Stimulated activated CD4-positive, alpha-beta T cell treated with anti-CD3 and anti-CD28 coated beads, TNF-alpha, amount 100 ng/mL, for 4 hours (primary cell): ENCODE results near the gene LRRC23.

ENCODE experiments used
- DNase-seq, 3 experiments: peaks; one replicate each; pipeline ENCODE4 v3.0.0-alpha.2; 2020; ENCODE audit warnings: low read depth in 3 of 3

LRRC23 gene

DNA sequence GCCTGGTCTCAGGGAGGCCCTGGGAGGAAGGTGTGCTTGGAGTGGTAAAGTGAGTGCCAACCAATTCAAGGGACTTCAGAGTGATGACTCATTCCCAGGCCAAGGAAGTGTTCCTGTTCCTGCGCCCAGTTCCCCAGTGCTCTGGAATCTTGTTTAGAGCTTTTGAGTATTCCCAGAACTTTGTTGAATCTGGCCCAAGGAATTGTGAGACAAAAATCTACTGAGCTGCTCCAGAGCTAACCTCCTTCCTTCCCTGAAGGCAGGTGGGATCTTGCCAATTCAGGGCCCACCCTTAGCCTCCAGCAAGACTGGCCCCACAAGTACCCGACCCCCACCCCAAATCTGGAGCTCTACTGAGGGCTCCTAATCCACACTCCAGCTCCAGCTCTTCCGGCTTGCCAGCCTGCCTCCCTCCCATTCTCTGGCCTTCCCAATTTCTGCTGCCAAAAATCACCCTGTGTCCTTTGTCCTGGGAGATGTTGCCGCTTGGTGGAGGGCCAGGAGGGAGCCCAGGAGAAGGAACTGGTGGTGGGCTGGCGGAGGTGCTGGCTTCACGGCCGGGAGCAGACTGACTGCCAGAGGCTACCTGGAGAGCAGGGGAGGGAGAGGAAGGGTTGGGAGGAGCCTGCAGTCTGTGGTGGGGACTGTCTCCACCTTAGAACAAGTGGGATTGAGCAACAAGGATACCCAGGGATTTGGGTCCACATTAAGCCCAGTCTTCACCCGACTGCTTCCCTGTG lies 21.1 kb downstream of the LRRC23 start:
- no peak for DNase-seq

DNA sequence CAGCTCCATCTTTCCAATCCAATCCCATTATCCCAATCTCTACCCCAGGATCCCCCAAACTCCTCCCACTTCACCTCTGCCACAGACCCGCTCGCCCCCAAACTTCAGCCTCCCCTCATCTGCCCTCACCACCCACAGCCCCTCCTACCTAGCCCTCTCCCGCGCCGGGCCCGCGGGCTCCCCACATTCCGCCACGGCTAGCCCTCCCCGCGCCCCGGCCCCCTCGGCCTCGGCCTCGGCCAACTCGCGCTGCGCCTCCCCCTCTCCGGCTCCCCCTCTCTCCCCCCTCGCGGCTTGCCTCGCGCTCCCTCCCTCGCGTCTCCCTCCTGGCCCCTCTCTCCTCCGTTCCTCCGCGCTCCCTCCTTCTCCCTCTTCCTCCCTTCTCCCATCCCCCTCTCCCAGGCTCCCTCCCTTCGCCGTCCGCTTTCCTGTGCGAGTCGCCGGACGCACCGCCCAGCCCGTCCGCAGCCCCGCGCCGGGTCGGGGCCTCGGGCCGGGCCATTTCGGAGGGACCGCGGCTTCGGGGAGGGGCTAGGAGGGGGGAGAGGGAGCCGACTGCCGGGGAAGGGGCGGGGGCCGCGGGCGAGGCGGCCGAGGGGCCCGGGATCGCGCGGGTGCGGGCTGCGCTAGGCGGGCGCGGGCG lies 22.9 kb downstream of the LRRC23 start, which contains the start of gene ATN1:
TSS of gene ATN1 (plus strand) at position 581 of the 643 bp plus-strand sequence. CDS start 6,043 bp downstream, outside the sequence.
- peak in 1 of 3 experiments; percentile 47 for DNase-seq

DNA sequence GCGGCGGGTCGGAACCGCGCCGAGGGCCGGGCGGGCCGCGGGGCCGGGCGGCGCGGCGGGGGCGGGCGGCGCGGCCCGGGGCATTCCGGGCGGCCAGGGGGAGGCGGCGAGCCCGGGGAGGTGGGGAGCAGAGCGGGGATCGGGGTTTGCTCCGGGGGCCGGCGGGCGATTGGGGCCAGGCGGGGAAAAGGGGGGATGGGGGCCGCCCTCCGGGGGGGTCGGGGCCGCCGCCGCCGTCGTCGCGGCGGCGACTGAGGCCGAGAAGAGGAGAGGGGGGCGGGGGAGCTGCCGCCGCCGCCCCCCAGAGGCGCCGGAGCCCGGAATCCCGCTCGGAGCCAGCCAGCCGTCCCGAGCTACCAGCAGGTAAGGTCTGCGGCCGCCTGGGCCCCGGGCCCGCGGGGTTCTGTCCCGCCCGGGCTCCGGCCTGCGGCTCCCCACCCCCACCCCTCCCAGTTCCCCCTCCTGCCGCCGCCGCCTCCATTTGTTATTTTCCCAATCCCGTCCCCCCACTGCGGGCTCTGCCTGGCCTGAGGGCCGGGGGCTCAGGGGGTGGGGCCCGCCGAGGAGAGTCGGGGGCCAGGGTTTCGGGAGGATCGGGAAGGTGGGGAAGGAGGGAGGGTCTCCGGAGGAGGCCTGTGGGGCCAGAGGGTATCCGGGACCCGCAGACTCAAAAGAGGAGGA lies 23.5 kb downstream of the LRRC23 start:
- no peak for DNase-seq

DNA sequence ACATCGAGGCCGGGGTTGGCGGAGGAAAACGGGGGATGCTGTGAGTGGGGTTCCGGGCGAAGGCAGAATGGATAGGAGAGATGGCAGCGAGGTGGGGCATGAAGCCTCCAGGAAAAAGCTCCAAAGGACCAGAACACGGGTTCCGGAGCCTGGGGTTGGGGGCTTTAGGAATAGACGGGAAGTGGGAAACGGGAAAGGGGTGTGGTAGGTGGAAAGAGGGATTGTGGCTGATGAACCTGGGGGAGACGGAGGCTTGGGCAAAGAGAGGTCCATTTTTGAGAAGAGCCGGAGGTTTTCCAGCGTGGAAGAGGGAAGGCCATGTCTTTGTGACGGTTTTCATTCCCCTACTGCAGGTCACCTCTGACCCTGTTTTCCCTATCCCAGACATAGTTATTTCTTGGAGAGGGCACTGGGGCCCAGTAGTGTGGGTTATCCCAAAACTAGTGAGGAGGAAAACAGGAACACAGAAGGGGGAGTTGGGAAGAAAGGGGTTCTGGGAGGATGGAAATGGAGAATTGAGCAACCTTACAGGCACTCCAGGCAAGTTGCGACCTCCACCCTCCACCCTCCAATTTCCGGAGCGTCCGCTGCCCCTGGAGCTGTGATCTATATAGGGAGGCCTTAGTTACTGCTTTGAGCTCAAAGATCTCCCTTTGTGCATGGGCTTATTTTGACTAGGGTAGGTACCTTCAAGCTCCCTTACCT lies 24.2 kb downstream of the LRRC23 start:
- DNase-seq: no peak

DNA sequence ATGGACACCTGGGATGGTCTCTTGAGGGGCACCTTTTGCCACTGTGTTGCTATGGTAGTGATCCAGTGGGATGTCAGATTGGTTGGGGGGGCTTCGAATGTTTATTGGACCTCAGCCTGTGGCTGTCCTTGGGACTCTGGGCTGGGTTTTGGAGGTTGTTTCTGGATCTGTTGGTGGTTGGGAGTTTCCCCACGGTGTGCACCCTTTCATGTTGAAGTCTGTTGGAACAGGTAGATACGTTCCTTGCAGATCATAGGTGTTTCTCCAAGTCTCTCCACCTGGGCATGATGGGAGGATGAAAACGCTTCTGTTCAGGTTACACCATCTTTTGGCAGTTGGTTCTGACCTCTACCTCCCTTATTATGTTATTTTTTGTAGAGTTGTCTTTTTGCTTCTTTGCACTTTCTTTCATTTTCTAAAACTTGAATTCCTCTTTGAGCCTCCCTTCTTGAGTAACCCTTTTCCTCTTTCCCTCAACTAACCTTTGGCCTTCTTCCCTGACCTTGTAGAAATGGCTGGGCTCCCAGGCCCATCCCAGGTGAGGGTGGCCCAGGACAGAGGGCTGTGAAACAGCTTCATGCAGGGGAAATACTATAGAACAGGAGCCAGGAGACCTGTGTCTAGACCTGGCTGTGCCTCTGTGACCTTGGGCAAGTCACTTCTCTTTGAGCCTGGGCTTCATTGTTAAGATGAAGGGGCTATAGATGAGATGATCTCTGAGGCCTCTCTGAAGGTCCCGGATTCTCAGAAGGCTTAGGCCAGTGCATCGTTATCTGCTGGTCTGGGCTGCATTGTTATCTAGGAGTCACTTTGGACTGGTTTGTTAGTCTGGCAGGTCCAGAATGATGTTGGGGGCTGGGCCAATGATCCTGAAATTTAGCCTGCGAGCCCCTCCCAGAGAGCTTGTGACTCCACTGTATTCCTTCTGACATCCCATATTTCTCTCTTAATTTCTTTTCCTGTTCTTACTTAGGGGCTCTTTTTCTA lies 25.1 kb downstream of the LRRC23 start:
- DNase-seq: no peak

DNA sequence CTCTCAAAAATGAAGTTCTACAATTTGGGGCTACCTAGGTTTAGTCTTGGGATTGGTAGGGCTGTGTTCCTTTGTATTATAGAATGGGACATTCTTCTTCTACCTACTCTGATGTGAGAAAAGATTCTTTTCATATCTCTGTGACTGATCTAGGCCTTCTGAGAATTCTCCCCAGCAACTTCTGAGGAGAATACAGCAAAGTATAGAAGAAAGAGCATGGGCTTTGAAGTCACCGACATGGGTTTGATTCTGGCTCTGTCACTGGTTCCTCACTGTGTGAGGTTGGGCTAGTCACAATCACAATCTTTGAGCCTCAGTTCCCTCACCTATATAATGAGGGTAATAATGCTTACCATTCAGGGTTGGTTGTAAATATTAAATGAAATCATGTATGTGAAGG lies 28.1 kb downstream of the LRRC23 start:
- no peak for DNase-seq

DNA sequence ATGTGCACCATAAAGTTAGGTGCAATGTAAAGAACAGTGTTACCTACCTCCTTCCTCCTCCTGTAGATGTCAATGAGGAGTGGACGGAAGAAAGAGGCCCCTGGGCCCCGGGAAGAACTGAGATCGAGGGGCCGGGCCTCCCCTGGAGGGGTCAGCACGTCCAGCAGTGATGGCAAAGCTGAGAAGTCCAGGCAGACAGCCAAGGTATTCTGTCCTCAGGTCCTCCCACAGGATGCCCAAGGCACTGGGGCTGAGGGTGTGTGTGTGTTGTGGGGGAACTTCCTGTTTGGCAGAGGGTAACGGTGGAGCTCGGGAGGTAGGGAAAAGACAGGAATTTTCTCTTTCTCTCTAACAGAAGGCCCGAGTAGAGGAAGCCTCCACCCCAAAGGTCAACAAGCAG lies 29.5 kb downstream of the LRRC23 start:
- DNase-seq: no peak

DNA sequence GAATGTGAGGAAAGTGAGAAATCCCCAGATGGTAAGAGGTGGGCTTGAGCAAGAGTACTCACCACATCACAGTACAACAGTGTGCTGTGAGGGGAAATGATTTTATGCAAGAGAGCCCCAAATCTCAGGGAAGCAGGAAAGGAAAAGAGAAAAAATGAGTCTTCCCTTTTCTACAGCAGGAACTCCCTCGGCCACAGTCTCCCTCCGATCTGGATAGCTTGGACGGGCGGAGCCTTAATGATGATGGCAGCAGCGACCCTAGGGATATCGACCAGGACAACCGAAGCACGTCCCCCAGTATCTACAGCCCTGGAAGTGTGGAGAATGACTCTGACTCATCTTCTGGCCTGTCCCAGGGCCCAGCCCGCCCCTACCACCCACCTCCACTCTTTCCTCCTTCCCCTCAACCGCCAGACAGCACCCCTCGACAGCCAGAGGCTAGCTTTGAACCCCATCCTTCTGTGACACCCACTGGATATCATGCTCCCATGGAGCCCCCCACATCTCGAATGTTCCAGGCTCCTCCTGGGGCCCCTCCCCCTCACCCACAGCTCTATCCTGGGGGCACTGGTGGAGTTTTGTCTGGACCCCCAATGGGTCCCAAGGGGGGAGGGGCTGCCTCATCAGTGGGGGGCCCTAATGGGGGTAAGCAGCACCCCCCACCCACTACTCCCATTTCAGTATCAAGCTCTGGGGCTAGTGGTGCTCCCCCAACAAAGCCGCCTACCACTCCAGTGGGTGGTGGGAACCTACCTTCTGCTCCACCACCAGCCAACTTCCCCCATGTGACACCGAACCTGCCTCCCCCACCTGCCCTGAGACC lies 31.0 kb downstream of the LRRC23 start:
- no peak for DNase-seq

DNA sequence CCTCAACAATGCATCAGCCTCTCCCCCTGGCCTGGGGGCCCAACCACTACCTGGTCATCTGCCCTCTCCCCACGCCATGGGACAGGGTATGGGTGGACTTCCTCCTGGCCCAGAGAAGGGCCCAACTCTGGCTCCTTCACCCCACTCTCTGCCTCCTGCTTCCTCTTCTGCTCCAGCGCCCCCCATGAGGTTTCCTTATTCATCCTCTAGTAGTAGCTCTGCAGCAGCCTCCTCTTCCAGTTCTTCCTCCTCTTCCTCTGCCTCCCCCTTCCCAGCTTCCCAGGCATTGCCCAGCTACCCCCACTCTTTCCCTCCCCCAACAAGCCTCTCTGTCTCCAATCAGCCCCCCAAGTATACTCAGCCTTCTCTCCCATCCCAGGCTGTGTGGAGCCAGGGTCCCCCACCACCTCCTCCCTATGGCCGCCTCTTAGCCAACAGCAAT lies 31.6 kb downstream of the LRRC23 start:
- no peak for DNase-seq

DNA sequence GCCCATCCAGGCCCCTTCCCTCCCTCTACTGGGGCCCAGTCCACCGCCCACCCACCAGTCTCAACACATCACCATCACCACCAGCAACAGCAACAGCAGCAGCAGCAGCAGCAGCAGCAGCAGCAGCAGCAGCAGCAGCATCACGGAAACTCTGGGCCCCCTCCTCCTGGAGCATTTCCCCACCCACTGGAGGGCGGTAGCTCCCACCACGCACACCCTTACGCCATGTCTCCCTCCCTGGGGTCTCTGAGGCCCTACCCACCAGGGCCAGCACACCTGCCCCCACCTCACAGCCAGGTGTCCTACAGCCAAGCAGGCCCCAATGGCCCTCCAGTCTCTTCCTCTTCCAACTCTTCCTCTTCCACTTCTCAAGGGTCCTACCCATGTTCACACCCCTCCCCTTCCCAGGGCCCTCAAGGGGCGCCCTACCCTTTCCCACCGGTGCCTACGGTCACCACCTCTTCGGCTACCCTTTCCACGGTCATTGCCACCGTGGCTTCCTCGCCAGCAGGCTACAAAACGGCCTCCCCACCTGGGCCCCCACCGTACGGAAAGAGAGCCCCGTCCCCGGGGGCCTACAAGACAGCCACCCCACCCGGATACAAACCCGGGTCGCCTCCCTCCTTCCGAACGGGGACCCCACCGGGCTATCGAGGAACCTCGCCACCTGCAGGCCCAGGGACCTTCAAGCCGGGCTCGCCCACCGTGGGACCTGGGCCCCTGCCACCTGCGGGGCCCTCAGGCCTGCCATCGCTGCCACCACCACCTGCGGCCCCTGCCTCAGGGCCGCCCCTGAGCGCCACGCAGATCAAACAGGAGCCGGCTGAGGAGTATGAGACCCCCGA lies 32.2 kb downstream of the LRRC23 start:
- peak in 1 of 3 experiments; percentile 60 for DNase-seq

DNA sequence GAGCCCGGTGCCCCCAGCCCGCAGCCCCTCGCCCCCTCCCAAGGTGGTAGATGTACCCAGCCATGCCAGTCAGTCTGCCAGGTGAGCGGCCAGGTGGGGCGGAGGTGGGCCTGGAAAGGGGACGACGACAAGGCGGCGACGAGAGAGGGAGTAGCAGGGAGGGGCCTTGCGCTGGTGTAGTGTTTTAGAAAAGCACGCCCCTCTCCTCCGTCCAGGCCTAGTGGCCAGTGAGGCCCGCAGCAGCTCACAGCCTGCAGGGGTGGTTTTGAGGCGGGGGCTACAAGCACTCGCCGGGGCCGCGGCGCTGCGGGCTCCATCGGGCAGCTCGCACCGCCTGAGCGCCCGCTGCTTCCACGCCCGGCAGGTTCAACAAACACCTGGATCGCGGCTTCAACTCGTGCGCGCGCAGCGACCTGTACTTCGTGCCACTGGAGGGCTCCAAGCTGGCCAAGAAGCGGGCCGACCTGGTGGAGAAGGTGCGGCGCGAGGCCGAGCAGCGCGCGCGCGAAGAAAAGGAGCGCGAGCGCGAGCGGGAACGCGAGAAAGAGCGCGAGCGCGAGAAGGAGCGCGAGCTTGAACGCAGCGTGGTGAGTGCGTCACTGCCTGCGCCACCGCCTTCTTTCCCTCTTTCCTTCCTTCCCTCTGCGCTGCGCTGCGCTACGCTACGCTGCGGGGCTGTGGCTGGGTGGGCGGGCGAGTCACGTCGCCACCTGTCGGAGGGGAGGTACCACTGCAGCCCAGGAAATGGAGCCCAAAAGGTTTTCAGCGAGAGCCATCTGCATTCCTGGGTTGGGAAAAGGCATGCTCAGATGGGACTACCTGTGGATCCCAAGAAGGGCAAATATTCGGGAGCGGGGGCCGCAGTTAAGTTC lies 33.1 kb downstream of the LRRC23 start:
- DNase-seq: peak; percentile 72 to 91 (median 88)

DNA sequence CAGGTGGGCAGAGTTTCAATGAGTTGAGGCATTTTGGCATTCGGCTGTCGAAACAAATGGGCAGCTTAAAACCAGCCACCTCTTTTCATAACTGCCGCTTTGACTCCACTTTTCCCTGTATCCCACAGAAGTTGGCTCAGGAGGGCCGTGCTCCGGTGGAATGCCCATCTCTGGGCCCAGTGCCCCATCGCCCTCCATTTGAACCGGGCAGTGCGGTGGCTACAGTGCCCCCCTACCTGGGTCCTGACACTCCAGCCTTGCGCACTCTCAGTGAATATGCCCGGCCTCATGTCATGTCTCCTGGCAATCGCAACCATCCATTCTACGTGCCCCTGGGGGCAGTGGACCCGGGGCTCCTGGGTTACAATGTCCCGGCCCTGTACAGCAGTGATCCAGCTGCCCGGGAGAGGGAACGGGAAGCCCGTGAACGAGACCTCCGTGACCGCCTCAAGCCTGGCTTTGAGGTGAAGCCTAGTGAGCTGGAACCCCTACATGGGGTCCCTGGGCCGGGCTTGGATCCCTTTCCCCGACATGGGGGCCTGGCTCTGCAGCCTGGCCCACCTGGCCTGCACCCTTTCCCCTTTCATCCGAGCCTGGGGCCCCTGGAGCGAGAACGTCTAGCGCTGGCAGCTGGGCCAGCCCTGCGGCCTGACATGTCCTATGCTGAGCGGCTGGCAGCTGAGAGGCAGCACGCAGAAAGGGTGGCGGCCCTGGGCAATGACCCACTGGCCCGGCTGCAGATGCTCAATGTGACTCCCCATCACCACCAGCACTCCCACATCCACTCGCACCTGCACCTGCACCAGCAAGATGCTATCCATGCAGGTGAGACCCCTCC lies 34.0 kb downstream of the LRRC23 start:
- DNase-seq: no peak

DNA sequence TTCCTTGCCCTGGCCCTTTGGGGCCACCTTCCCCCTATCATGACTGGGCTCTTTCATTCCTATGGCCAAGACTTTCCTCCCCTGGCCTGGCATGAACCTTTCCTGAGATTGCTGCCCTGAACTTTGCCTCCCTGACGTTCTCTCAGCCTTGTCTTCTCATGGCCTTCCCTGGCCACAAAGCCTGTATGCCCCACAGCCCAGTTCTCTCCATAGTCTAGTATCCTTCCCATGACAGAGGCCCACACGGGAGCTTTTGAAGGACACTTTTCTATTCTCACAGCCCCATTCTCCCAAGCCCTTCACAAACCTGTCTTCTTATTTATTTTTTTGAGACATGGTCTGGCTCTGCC lies 34.5 kb downstream of the LRRC23 start:
- no peak for DNase-seq

DNA sequence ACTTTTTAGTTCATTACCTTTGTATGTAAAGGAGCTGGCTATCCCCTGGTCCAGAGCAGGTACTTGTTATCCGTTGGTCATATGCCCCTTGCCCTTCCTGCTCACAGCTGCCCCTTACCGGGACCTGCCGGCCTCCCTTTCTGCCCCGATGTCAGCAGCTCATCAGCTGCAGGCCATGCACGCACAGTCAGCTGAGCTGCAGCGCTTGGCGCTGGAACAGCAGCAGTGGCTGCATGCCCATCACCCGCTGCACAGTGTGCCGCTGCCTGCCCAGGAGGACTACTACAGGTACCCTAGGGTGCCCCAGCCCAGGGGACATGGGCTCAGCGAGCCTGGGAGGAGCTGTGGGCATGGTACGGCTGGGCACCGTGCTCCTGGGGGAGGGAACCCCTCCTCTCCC lies 36.6 kb downstream of the LRRC23 start:
- DNase-seq: no peak

DNA sequence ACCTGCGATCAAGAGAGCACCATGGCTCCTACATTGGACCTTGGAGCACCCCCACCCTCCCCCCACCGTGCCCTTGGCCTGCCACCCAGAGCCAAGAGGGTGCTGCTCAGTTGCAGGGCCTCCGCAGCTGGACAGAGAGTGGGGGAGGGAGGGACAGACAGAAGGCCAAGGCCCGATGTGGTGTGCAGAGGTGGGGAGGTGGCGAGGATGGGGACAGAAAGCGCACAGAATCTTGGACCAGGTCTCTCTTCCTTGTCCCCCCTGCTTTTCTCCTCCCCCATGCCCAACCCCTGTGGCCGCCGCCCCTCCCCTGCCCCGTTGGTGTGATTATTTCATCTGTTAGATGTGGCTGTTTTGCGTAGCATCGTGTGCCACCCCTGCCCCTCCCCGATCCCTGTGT lies 37.2 kb downstream of the LRRC23 start:
- no peak for DNase-seq

DNA sequence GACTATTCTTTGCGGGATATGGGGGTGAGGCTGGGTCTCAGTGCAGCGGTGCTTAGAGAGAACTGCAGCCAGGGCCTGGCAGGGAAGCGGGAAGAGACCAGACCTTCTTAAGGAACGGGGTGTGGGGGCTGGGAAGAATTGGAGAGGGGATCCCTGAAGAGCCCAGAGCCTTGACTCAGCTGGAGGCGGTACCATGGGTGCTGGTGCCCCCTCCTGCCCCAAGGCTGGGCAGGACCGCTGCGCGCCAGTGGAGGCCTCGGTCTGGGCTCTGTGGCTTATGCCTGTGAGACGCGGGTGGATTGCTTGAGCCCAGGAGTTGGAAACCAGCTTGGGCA lies 37.7 kb downstream of the LRRC23 start:
- DNase-seq: no peak

DNA sequence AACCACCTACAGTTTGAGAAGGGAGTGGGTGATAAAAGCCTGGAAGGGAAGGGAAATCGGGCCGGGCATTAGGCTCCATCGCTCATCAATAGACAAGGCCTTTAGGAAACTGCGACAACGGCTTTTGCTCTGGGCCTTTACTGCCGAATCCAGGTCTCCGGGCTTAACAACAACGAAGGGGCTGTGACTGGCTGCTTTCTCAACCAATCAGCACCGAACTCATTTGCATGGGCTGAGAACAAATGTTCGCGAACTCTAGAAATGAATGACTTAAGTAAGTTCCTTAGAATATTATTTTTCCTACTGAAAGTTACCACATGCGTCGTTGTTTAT lies 38.7 kb downstream of the LRRC23 start:
- peak in 1 of 3 experiments; percentile 52 for DNase-seq
